GM18868 (cell line): ENCODE data around the gene SYPL1.
A peak's percentile ranks its signal among the peaks of the same experiment; 100 is the strongest.

Experiments used
- ATAC-seq: cut with Tn5 transposase; IDR thresholded peaks from one replicate; pipeline ENCODE4 v1.9.1; 2021; ENCODE audit warnings: mild to moderate bottlenecking, moderate library complexity; ENCODE audit not compliant: unreplicated experiment

The SYPL1 gene

GRCh38 chr7:106068538-106068961 is 43.6 kb downstream of the SYPL1 start:
- ATAC-seq: no peak

GRCh38 chr7:106067678-106068077 is 44.4 kb downstream of the SYPL1 start:
- ATAC-seq: no peak

GRCh38 chr7:106065575-106066500 is 46.3 kb downstream of the SYPL1 start:
- no peak for ATAC-seq

GRCh38 chr7:106064771-106065574 is 47.1 kb downstream of the SYPL1 start:
- no peak for ATAC-seq

- no peak for ATAC-seq
These were observed 47.8 kb downstream of the SYPL1 start for GRCh38 chr7:106064316-106064715.

- ATAC-seq: no peak
These were observed 48.4 kb downstream of the SYPL1 start for GRCh38 chr7:106063692-106064091.

GRCh38 chr7:106063024-106063423 is 49.1 kb downstream of the SYPL1 start:
- ATAC-seq: no peak

- ATAC-seq: no peak
These were observed 49.6 kb downstream of the SYPL1 start for GRCh38 chr7:106062521-106062931.

GRCh38 chr7:106062006-106062405 is 50.1 kb downstream of the SYPL1 start:
- peak; percentile 20 for ATAC-seq

- no peak for ATAC-seq
These were observed 50.7 kb downstream of the SYPL1 start for GRCh38 chr7:106061301-106061979.

GRCh38 chr7:106060394-106060920 is 51.7 kb downstream of the SYPL1 start:
- ATAC-seq: no peak

GRCh38 chr7:106059556-106059955 is 52.6 kb downstream of the SYPL1 start:
- ATAC-seq: no peak

GRCh38 chr7:106058928-106059324 is 53.2 kb downstream of the SYPL1 start:
- no peak for ATAC-seq

GRCh38 chr7:106057962-106058927 is 53.9 kb downstream of the SYPL1 start:
- peak; percentile 49 for ATAC-seq

GRCh38 chr7:106057204-106057961 is 54.7 kb downstream of the SYPL1 start:
- no peak for ATAC-seq

GRCh38 chr7:106056513-106057203 is 55.5 kb downstream of the SYPL1 start:
- peak; percentile 37 for ATAC-seq

- no peak for ATAC-seq
These were observed 57.1 kb downstream of the SYPL1 start for GRCh38 chr7:106054971-106055532.
